Activated CD4-positive, alpha-beta memory T cell treated with anti-CD3 and anti-CD28 coated beads for 36 hours (primary cell): ENCODE data around the gene MCF2L2. TPM values are rescaled to one million over a fixed set of nuclear protein-coding genes. Genes with fewer than 3 reads are reported as not detected.
"Not testable (repeated sequence)": the region's sequence is repeated elsewhere in the genome, so short reads cannot be mapped to it uniquely, and the experiment has no call there.

Source experiments
- CTCF ChIA-PET: fragments of 350-600 bp; sonication (Branson Sonifier 250); formaldehyde crosslinking; loops from one replicate; lab custom pipeline; 2021; ENCODE audit warnings: antibody characterized with exemption, inconsistent platforms; lab: Charles Lee
- POLR2A ChIA-PET: fragments of 350-600 bp; sonication (Branson Sonifier 250); formaldehyde crosslinking; loops from one replicate; lab custom pipeline; 2021; ENCODE audit warnings: antibody characterized with exemption; lab: Charles Lee
- DNase-seq: peaks from one replicate; pipeline ENCODE4 v3.0.0-alpha.2; 2020
- H3K27ac Mint-ChIP-seq: one replicate; pipeline ENCODE4 v1.8.0; 2021; ENCODE audit warnings: mixed read lengths
- H3K27me3 Mint-ChIP-seq: one replicate; pipeline ENCODE4 v1.8.0; 2021; ENCODE audit warnings: mixed read lengths
- H3K36me3 Mint-ChIP-seq: one replicate; pipeline ENCODE4 v1.8.0; 2021; ENCODE audit warnings: mixed read lengths
- H3K4me1 Mint-ChIP-seq: one replicate; pipeline ENCODE4 v1.8.0; 2021; ENCODE audit warnings: low read depth, mixed read lengths
- H3K4me3 Mint-ChIP-seq: one replicate; pipeline ENCODE4 v1.8.0; 2021; ENCODE audit warnings: mild to moderate bottlenecking, mixed read lengths
- H3K9me3 Mint-ChIP-seq: one replicate; pipeline ENCODE4 v1.8.0; 2021; ENCODE audit warnings: mixed read lengths
- intact Hi-C: fragments of 100-400 bp; cut with micrococcal nuclease; formaldehyde crosslinking; loops from one replicate; pipeline ENCODE4 v1.15.1; 2023
- total RNA-seq, 2 experiments: library from RNA; stranded (reverse); gene quantifications; one replicate each; pipeline ENCODE4 v1.2.3, GENCODE V29; 2021

MCF2L2 gene, protein sequence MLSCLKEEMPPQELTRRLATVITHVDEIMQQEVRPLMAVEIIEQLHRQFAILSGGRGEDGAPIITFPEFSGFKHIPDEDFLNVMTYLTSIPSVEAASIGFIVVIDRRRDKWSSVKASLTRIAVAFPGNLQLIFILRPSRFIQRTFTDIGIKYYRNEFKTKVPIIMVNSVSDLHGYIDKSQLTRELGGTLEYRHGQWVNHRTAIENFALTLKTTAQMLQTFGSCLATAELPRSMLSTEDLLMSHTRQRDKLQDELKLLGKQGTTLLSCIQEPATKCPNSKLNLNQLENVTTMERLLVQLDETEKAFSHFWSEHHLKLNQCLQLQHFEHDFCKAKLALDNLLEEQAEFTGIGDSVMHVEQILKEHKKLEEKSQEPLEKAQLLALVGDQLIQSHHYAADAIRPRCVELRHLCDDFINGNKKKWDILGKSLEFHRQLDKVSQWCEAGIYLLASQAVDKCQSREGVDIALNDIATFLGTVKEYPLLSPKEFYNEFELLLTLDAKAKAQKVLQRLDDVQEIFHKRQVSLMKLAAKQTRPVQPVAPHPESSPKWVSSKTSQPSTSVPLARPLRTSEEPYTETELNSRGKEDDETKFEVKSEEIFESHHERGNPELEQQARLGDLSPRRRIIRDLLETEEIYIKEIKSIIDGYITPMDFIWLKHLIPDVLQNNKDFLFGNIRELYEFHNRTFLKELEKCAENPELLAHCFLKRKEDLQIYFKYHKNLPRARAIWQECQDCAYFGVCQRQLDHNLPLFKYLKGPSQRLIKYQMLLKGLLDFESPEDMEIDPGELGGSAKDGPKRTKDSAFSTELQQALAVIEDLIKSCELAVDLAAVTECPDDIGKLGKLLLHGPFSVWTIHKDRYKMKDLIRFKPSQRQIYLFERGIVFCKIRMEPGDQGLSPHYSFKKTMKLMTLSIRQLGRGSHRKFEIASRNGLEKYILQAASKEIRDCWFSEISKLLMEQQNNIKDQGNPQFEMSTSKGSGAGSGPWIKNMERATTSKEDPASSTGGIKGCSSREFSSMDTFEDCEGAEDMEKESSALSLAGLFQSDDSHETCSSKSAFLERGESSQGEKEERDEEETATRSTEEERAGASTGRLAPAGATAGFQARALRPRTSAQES
- total RNA-seq: 1 to 10 TPM; 3.9 to 4.7 TPM

DNA sequence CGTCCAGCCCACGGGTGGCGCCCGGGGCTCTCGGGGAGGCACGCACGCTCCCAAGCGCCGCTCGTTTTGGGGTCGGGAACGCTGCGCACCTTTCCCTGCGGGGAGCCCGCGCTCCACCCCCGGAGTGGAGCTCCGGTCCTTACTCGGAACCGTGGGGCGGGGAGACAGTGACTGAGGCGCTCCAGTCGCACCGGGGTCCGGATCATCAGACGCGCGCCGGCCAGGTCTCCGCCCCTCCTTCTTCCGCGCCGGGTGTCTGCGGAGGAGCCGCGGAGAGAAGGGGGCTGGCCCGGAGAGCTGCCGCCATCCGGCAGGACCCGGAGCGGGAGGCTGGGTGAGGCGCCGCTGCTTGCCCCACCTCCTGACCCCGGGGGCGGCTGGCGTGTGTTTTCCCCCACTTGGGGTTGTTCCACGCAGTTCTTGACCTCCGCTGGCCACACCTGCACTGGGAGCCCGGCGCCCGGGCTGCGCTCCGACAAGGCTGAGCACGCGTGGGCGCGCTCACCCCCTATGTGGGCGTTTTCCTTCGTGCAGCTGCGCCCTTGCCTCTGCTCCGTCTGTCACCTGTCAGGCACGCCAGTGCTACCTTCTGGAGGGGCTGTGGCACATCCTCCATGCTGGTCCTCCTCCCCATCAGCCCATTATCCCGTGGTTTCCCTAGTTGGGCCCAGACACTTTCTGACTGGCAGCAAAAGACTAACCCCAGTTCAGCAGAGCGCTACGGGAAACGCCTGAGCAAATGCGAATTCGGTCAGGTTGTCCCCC, at the start of gene MCF2L2:
Gene MCF2L2 (minus strand): TSS at position 173 of the 765 bp plus-strand sequence. CDS start 642 bp downstream, outside the sequence.
- peaks cover 3% of the 10 kb centered on the region for H3K27me3 Mint-ChIP-seq
- no peaks in the 10 kb centered on the region for H3K36me3 Mint-ChIP-seq
- CTCF ChIA-PET: interaction anchor here (0.6 to 1.6 kb wide), 9 partner anchors 10 to 1177 kb away, joined by 3 to 5 read pairs (median 3); no protein-coding TSS in a partner anchor
- H3K9me3 Mint-ChIP-seq: no peaks in the 10 kb centered on the region
- peak; percentile 89 for DNase-seq
- peak within 1 kb of the TSS; percentile 72 for H3K27ac Mint-ChIP-seq
- intact Hi-C loops: no loop called here
- H3K4me3 Mint-ChIP-seq: peak within 1 kb of the TSS; percentile 84
- peaks cover 48% of the 10 kb centered on the region for H3K4me1 Mint-ChIP-seq
- POLR2A ChIA-PET: interaction anchor here (0.8 to 2.3 kb wide), 6 partner anchors 9 to 456 kb away, joined by 3 to 8 read pairs (median 4); partner anchors contain the start of gene PARL

DNA sequence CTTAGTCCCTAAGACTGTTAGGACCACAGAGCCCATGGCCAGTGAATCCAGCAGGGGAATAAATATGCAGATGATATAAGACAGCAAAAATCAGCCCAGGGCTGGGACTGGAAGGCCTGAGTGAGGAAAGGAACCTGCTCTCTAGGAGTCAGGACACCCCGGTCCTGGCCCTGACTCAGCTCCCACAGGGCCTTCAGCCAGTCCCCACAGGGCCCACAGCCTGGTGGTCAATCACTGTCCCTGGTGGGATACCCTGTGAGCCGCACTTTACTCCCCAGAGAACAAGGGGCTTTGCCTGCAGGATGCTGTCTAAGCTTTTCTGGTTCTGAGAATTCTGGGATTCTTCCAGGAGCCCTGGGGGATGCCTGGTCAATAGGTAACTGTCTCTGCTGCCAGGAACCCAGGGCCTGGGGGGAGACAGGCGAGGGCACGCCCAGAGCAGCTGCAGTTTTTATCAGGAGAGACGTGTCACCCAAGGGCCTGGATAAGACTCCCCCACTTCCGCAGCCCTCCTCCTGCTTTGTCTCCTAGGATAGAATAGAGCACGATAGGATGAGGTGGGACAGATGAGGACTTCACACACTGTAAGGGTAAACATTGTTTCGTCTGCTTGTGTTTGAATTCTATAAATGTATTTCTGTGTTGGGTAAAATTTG, 49.5 kb upstream of the MCF2L2 start:
- no peak overlapping the region for H3K4me3 Mint-ChIP-seq
- H3K27ac Mint-ChIP-seq: no peak overlapping the region
- peaks cover 6% of the 10 kb centered on the region for H3K4me1 Mint-ChIP-seq
- CTCF ChIA-PET: interaction anchor here (0.6 to 1.7 kb wide), 4 partner anchors 9 to 289 kb away, joined by 3 to 4 read pairs (median 3); no protein-coding TSS in a partner anchor
- no peaks in the 10 kb centered on the region for H3K36me3 Mint-ChIP-seq
- no peaks in the 10 kb centered on the region for H3K9me3 Mint-ChIP-seq
- no peak for DNase-seq
- no peaks in the 10 kb centered on the region for H3K27me3 Mint-ChIP-seq
- intact Hi-C loops: no loop called here
- POLR2A ChIA-PET: no interaction called here

DNA sequence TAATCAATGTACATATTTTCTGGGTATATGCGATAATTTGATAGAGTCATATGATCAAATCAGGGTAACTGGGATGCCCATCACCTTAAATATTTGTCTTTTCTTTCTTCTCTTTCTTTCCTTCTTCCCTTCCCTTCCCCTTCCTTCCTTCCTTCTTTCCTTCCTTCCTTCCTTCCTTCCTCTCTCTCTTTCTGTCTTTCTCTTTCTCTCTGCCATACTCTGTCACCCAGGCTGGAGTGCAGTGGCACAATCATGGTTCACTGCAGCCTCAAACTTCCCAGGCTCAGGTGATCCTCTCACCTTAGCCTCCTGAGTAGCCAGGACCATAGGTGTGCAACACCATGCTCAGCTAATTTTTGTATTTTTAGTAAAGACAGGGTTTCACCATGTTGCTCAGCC, 47.3 kb upstream of the MCF2L2 start:
- H3K36me3 Mint-ChIP-seq, H3K27ac Mint-ChIP-seq, H3K4me1 Mint-ChIP-seq, H3K4me3 Mint-ChIP-seq, H3K27me3 Mint-ChIP-seq, DNase-seq, intact Hi-C loops, H3K9me3 Mint-ChIP-seq, POLR2A ChIA-PET: not testable (repeated sequence)
- CTCF ChIA-PET: interaction anchor here (0.6 to 2.3 kb wide), 3 partner anchors 116 to 291 kb away, joined by 3 to 8 read pairs (median 5); no protein-coding TSS in a partner anchor

DNA sequence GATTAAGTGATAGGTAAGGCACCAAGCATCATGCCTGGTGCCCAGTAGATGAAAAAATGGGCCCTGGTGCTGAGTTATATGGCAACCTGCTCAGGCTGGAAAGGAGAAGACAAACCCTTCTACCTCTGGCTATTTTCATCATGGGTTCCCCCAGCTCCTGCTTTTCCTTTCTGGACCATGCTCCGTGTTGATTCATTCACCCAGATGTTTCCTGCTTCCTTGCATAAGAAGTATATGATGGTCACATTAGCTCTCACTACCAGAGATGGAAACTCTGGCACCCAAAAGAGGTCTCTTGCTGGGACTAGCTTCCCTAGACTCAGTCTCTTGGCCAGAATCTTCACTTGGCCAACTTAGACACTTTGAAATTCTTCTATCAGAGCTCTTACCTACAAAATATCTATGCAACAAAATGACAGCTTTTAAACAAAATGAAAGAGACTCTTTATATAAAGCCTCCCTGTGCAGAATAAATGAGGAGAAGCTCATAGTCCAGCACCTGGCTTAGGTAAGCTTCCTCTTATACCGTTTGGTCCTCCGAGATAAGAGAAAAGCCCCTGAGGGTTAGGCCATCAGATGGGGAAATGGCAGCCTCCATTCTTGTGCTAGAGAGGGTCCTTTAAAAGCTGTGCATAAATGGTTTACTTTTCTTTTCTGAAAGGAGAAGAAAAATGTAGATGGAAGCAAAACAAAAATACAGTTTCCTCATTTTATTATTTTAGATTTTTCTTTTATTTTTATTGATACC, 46.8 kb upstream of the MCF2L2 start:
- ChIA-PET CTCF (interaction anchor here (0.6 to 2.3 kb wide), 4 partner anchors 116 to 292 kb away, joined by 3 to 8 read pairs (median 4); no protein-coding TSS in a partner anchor), POLR2A (no interaction called here)
- H3K27ac Mint-ChIP-seq: no peak overlapping the region
- peaks cover 2% of the 10 kb centered on the region for H3K4me1 Mint-ChIP-seq
- H3K9me3 Mint-ChIP-seq: no peaks in the 10 kb centered on the region
- no peaks in the 10 kb centered on the region for H3K27me3 Mint-ChIP-seq
- intact Hi-C loops: no loop called here
- H3K36me3 Mint-ChIP-seq: no peaks in the 10 kb centered on the region
- no peak overlapping the region for H3K4me3 Mint-ChIP-seq
- DNase-seq: no peak

DNA sequence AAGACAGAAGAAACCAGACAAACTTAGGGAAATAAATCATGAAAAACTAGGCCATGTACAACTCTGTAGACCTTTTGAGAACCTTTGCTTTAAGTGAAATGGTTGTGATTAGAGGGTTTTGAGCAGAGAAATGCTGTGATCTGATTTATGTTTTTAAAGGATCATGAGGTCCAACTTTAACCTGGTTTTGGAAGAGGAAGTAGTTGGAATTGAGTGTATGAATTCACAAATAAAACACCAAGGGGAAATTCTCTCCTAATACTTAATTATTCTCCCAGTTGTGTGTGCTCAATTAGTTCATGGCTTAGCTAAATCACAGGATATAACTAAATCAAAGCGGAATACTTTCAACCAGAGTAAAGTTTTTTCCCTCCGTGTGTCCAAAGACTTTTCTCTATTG, 45.5 kb upstream of the MCF2L2 start:
- POLR2A ChIA-PET: no interaction called here

DNA sequence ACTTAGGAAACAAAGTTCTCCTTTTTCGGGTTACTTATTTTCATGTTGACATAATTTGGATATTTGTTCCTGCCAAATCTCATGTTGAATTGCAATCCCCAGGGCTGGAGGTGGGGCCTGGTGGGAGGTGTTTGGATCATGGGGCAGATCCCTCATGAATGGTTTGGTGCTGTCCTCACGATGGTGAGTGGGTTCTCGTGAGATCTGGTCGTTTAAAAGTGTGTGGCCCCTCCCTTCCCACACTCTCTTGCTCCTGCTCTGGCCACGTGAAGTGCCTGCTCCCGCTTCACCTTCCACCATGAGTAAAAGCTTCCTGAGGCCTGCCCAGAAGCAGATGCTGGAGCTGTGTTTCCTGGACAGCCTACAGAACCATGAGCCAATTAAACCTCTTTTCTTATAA, 43.7 kb upstream of the MCF2L2 start:
- Mint-ChIP-seq H3K9me3 (no peaks in the 10 kb centered on the region), H3K4me3 (no peak overlapping the region), H3K4me1 (peaks cover 20% of the 10 kb centered on the region), H3K36me3 (no peaks in the 10 kb centered on the region), H3K27ac (no peak overlapping the region), H3K27me3 (no peaks in the 10 kb centered on the region)
- CTCF ChIA-PET: interaction anchor here (4.1 kb wide), 1 partner anchor 294 kb away, joined by 34 read pairs; no protein-coding TSS in a partner anchor
- DNase-seq: no peak
- intact Hi-C loops: no loop called here
- POLR2A ChIA-PET: no interaction called here

More for the DNA sequence above, 45.5 kb upstream of the MCF2L2 start:
- intact Hi-C loops: no loop called here
- H3K27me3 Mint-ChIP-seq: no peaks in the 10 kb centered on the region
- CTCF ChIA-PET: interaction anchor here (0.7 to 1.2 kb wide), 2 partner anchors 32 to 289 kb away, joined by 3 read pairs; no protein-coding TSS in a partner anchor
- no peak overlapping the region for H3K27ac Mint-ChIP-seq
- H3K36me3 Mint-ChIP-seq: no peaks in the 10 kb centered on the region
- peaks cover 9% of the 10 kb centered on the region for H3K4me1 Mint-ChIP-seq
- H3K9me3 Mint-ChIP-seq: no peaks in the 10 kb centered on the region
- DNase-seq: no peak
- H3K4me3 Mint-ChIP-seq: no peak overlapping the region

DNA sequence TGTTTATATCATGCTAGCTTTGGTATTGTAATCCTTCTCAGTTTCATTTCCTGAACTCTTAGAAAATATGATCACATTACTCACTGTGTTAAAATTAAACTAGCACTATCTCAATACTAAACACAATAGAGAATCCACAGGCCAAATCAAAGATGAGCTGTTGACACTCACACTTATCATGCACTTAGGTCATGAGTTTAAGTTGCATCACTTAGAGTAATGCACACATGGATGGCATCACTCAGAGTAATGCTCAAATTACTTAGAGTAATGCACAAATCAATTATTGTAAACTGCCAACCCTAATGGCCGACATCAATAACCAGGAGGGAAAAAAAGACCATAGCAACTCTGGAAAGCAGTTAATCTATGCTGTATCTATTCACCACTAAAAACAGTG, 40.0 kb upstream of the MCF2L2 start:
- Mint-ChIP-seq H3K9me3 (no peaks in the 10 kb centered on the region), H3K4me3 (no peak overlapping the region), H3K36me3 (no peaks in the 10 kb centered on the region), H3K27ac (peak overlapping the region; percentile 79), H3K27me3 (no peaks in the 10 kb centered on the region), H3K4me1 (peaks cover 20% of the 10 kb centered on the region)
- no peak for DNase-seq
- CTCF ChIA-PET: interaction anchor here (0.5 to 4.1 kb wide), 23 partner anchors 9 to 552 kb away, joined by 3 to 34 read pairs (median 5); partner anchors contain the start of genes MCF2L2, PARL and YEATS2
- intact Hi-C loops: loop anchor here (1.0 to 5.0 kb wide), 5 partner anchors 22 to 549 kb away; partner anchors contain the start of genes ABCC5 and MAP6D1
- POLR2A ChIA-PET: interaction anchor here (0.9 to 1.5 kb wide), 5 partner anchors 38 to 168 kb away, joined by 3 to 7 read pairs (median 4); partner anchors contain the start of gene MCF2L2

DNA sequence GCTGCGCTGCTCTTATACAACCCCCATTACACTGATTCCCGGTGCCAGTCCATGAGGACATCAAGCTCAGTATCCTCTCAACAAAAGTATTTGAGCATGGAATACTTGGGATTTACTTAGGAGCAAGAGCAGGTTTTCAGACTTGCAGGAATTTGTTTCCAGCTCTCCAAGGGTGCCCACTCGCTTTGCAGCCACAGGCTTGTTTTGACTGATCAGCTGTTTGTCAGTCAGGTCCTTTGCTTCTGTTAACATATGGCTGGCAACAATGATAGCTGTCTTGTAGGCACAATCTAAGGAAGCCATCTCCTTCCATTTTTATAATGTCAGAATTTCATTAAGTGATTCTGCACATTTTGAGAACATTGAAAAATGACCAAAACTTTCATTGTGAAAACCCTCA, 38.2 kb upstream of the MCF2L2 start:
- DNase-seq: no peak
- no peaks in the 10 kb centered on the region for H3K27me3 Mint-ChIP-seq
- H3K4me1 Mint-ChIP-seq: peaks cover 20% of the 10 kb centered on the region
- CTCF ChIA-PET: no interaction called here
- no peaks in the 10 kb centered on the region for H3K36me3 Mint-ChIP-seq
- no peaks in the 10 kb centered on the region for H3K9me3 Mint-ChIP-seq
- POLR2A ChIA-PET: no interaction called here
- intact Hi-C loops: loop anchor here (5.0 kb wide), 1 partner anchor 551 kb away; the partner anchor contains the start of gene ABCC5
- no peak overlapping the region for H3K4me3 Mint-ChIP-seq
- H3K27ac Mint-ChIP-seq: no peak overlapping the region

DNA sequence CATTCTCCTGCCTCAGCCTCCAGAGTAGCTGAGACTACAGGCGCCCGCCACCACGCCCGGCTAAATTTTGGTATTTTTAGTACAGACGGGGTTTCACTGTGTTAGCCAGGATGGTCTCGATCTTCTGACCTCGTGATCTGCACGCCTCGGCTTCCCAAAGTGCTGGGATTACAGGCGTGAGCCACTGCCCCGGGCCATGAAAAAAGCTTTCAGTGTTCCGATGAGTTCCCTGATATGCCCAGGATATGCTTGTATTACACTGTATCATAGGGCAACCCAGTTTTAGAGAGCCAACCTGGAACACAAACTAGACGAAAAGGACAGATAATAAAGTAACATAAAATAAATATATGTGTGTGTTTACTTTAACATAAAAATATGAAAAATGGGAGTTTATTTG, 37.3 kb upstream of the MCF2L2 start:
- H3K27me3 Mint-ChIP-seq, H3K36me3 Mint-ChIP-seq, CTCF ChIA-PET, H3K4me3 Mint-ChIP-seq, H3K9me3 Mint-ChIP-seq, POLR2A ChIA-PET, DNase-seq, H3K27ac Mint-ChIP-seq: not testable (repeated sequence)
- peaks cover 20% of the 10 kb centered on the region for H3K4me1 Mint-ChIP-seq
- intact Hi-C loops: loop anchor here (5.0 kb wide), 1 partner anchor 552 kb away; the partner anchor contains the start of gene ABCC5

DNA sequence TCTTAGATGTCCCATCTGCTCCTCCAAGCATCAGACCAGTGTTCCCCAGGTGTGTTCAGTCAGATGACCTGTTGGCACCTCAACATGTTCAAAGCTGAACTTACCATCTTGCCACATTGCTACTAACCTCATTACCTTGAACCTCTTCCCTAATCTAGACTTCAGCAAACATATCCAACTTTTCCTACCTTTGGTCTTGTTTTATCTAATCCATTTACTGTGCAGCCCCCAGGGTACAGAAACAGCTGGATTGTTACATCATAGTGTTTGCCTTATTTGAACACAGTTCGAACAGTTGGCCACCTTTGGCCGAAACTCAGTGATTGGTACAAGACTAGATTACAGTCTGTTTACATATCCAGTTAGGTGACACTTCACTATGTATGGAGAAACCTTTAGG, 36.1 kb upstream of the MCF2L2 start:
- DNase-seq: no peak
- no peaks in the 10 kb centered on the region for H3K27me3 Mint-ChIP-seq
- intact Hi-C loops: no loop called here
- ChIA-PET POLR2A (no interaction called here), CTCF (no interaction called here)
- H3K4me1 Mint-ChIP-seq: peaks cover 14% of the 10 kb centered on the region
- no peaks in the 10 kb centered on the region for H3K9me3 Mint-ChIP-seq
- no peak overlapping the region for H3K4me3 Mint-ChIP-seq
- H3K36me3 Mint-ChIP-seq: no peaks in the 10 kb centered on the region
- H3K27ac Mint-ChIP-seq: no peak overlapping the region
